ENCODE measurements around the gene ZNF385D. TPM values are rescaled to one million over a fixed set of nuclear protein-coding genes. Genes with fewer than 3 reads are reported as not detected.
"Not testable (repeated sequence)": the region's sequence is repeated elsewhere in the genome, so short reads cannot be mapped to it uniquely, and the experiment has no call there.

ZNF385D gene
- total RNA-seq, 1 donor from 2014 or later, result 2.9 TPM

DNA sequence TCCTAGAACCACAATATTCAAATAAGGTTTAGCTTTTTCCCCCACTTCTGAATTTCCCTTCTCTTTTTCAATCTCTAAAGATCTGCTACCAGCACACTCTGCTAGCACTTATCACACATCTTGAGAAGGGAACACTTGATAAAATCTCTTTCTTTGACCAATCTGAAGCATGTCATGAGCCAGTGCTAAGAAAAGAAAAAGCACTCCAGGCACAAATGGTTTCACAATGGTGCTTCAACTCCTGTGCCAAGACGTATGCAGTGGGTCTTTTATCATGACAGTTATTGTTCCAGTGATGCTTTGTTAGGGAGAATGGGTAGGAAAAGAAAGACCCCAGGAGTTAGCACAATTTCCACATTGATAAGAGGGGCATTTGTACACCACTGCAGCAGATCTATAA is 248.4 kb downstream of the ZNF385D start:
- Histone ChIP-seq H3K27ac (no peak overlapping the region), H3K36me3 (no peaks in the 10 kb centered on the region), H3K27me3 (ENCODE audit: low read depth) (no peaks in the 10 kb centered on the region), H3K4me1 (peaks cover 10% of the 10 kb centered on the region), H3K4me3 (no peak overlapping the region), H3K9me3 (no peaks in the 10 kb centered on the region)
- peak; percentile 43 to 65 for ATAC-seq
- no peak for TF ChIP-seq CTCF (IDR thresholded peaks at IDR 0.05)
- intact Hi-C loops (cut with DNase I), result no loop called here
- no peak for DNase-seq

DNA sequence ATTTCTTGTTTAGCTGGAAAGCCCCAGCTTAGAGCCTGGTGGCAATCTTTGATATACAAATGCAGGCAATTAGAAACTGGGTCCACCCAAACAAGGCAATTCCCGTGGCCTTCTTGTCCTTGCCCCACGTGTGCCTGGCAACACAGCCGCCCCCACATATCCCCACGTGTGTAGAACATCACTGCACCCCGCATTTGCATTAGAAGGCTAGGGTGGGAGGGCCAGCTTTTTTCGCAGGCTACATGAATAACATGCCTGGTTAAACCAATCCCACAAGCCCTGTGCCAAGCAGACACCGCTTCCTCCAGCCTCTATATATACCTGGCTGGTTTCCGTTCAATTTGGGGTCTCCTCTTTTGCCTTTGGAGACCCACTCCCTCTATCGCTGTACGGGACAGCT is 250.2 kb downstream of the ZNF385D start:
- Histone ChIP-seq H3K9me3 (no peaks in the 10 kb centered on the region), H3K27ac (no peak overlapping the region), H3K36me3 (no peaks in the 10 kb centered on the region), H3K27me3 (ENCODE audit: low read depth) (no peaks in the 10 kb centered on the region), H3K4me1 (peaks cover 10% of the 10 kb centered on the region), H3K4me3 (no peak overlapping the region)
- no peak for TF ChIP-seq CTCF (IDR thresholded peaks at IDR 0.05)
- ATAC-seq (no peak), DNase-seq (no peak)
- intact Hi-C loops (cut with DNase I), result no loop called here

GRCh38 chr3:21490671-21491070 is 260.3 kb downstream of the ZNF385D start:
- H3K4me1 ChIP-seq; ATAC-seq; H3K9me3 ChIP-seq; H3K27ac ChIP-seq; DNase-seq; intact Hi-C loops (cut with DNase I); H3K27me3 ChIP-seq (ENCODE audit: low read depth); H3K4me3 ChIP-seq; H3K36me3 ChIP-seq: not testable (repeated sequence)

GRCh38 chr3:21487520-21487919 is 263.5 kb downstream of the ZNF385D start:
- H3K9me3 ChIP-seq, result no peaks in the 10 kb centered on the region
- H3K27ac ChIP-seq, result no peak overlapping the region
- no peak overlapping the region for H3K4me3 ChIP-seq
- H3K36me3 ChIP-seq, result no peaks in the 10 kb centered on the region
- no peak for TF ChIP-seq CTCF (IDR thresholded peaks at IDR 0.05)
- ATAC-seq, result no peak
- H3K4me1 ChIP-seq, result no peaks in the 10 kb centered on the region
- DNase-seq, result no peak
- intact Hi-C loops (cut with DNase I), result no loop called here
- H3K27me3 ChIP-seq (ENCODE audit: low read depth), result no peaks in the 10 kb centered on the region

DNA sequence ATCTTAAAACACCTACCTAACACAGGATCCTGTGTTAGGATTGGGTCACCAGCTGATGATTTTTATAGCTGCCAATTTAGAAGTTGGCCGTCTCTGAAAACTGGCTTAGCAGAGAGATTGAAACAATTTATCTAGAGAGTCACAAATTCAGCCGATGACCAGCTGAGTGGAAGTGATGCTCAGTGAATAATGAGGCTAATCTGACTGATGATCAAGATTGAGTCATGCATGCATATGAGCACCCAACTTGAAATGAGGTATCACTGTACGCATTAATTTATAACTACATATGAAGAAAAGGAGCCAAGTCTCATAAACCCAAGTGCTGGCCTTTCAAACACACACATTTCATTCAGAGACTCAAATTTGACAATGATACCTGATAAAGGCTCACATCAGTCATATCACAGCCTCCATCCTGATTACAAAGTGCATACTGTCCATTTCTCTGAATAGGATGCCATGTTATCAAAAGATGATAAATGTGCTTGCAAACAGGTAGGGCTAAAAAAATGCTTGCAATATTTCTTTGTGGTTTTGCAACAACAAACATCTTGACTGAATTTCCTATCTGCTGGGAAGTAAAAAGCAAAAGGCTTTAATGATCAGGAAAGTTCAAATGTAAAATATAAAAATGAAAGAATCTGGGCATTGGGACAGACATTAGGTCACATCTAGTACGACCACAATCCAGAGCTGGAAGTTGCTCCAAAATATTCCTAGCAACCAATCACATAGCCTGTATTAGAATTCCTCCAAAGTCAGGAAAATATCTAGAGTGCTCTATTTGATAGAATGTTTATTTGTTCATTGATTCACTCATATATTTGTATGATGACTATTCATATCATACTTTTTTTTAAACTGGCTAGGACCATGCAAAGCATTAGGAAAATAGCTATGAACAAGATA is 264.7 kb downstream of the ZNF385D start:
- DNase-seq; H3K4me3 ChIP-seq; H3K27me3 ChIP-seq (ENCODE audit: low read depth); H3K4me1 ChIP-seq; H3K27ac ChIP-seq; H3K9me3 ChIP-seq; intact Hi-C loops (cut with DNase I); H3K36me3 ChIP-seq; ATAC-seq: not testable (repeated sequence)

GRCh38 chr3:21484828-21485144 is 266.2 kb downstream of the ZNF385D start:
- no peaks in the 10 kb centered on the region for H3K36me3 ChIP-seq
- ATAC-seq (peak; percentile 54 to 65), DNase-seq (no peak)
- H3K27ac ChIP-seq, result no peak overlapping the region
- no peak for TF ChIP-seq CTCF (IDR thresholded peaks at IDR 0.05)
- no peak overlapping the region for H3K4me3 ChIP-seq
- no peaks in the 10 kb centered on the region for H3K9me3 ChIP-seq
- intact Hi-C loops (cut with DNase I), result no loop called here
- no peaks in the 10 kb centered on the region for H3K27me3 ChIP-seq (ENCODE audit: low read depth)
- no peaks in the 10 kb centered on the region for H3K4me1 ChIP-seq
